SK-N-SH treated with all-trans-retinoic acid at 6 μM for 48 hours (cell line): ENCODE data around the gene SLC7A5.

Experiments
- ATAC-seq: fragments of 200-7000 bp; cut with Tn5 transposase; 3 replicates; pipeline ENCODE4 v1.9.1; 2020; ENCODE audit warnings: mild to moderate bottlenecking, moderate library complexity
- ARNTL ChIP-seq: fragments of 450-650 bp; formaldehyde crosslinking; IDR thresholded peaks from 2 replicates; pipeline ENCODE4 v1.5.0; 2020; ENCODE audit warnings: low read depth, mild to moderate bottlenecking, moderate library complexity, borderline replicate concordance
- BACH2 ChIP-seq: fragments of 250-450 bp; sonication (Bioruptor Pico); IDR thresholded peaks from 2 replicates; pipeline ENCODE4 v1.9.0; 2021; ENCODE audit warnings: mild to moderate bottlenecking, borderline replicate concordance
- CREB5 ChIP-seq: fragments of 250-450 bp; sonication (Bioruptor Pico); IDR thresholded peaks from 2 replicates; pipeline ENCODE4 v1.5.1; 2020; ENCODE audit warnings: low read depth, mild to moderate bottlenecking, moderate library complexity
- ESRRG ChIP-seq: fragments of 250-450 bp; sonication (Bioruptor Pico); IDR thresholded peaks from 2 replicates; pipeline ENCODE4 v1.6.1; 2021; ENCODE audit warnings: mild to moderate bottlenecking
- OSR1 ChIP-seq: fragments of 250-450 bp; sonication (Bioruptor Pico); IDR thresholded peaks from 2 replicates; pipeline ENCODE4 v1.8.0; 2022; ENCODE audit warnings: moderate library complexity, mild to moderate bottlenecking, inconsistent platforms
- PPARA ChIP-seq: fragments of 250-450 bp; sonication (Bioruptor Pico); IDR thresholded peaks from 2 replicates; pipeline ENCODE4 v1.5.0; 2020; ENCODE audit warnings: mild to moderate bottlenecking, borderline replicate concordance
- RARB ChIP-seq: fragments of 250-450 bp; sonication (Bioruptor Pico); IDR thresholded peaks from 2 replicates; pipeline ENCODE4 v1.8.0; 2021; ENCODE audit warnings: mild to moderate bottlenecking, moderate library complexity
- SNAI2 ChIP-seq: fragments of 250-450 bp; sonication (Bioruptor Pico); IDR thresholded peaks from 2 replicates; pipeline ENCODE4 v1.5.0; 2020; ENCODE audit warnings: mild to moderate bottlenecking, moderate library complexity
- TCF4 ChIP-seq: fragments of 250-450 bp; sonication (Bioruptor Pico); IDR thresholded peaks from 2 replicates; pipeline ENCODE4 v1.8.0; 2021; ENCODE audit warnings: mild to moderate bottlenecking, moderate library complexity, borderline replicate concordance
- TOX ChIP-seq: fragments of 250-450 bp; sonication (Bioruptor Pico); IDR thresholded peaks from 2 replicates; pipeline ENCODE4 v1.8.0; 2021; ENCODE audit warnings: mild to moderate bottlenecking, moderate library complexity, borderline replicate concordance
- TSHZ2 ChIP-seq: fragments of 250-450 bp; sonication (Bioruptor Pico); IDR thresholded peaks from 2 replicates; pipeline ENCODE4 v1.5.0; 2020; ENCODE audit warnings: mild to moderate bottlenecking, moderate library complexity
- ZC3H10 ChIP-seq: fragments of 250-450 bp; sonication (Bioruptor Pico); IDR thresholded peaks from 2 replicates; pipeline ENCODE4 v1.5.1; 2021; ENCODE audit warnings: mild to moderate bottlenecking, moderate library complexity
- ZFP30 ChIP-seq: fragments of 450-650 bp; formaldehyde crosslinking; IDR thresholded peaks from 2 replicates; pipeline ENCODE4 v1.5.0; 2022; ENCODE audit warnings: mild to moderate bottlenecking, moderate library complexity
- ZNF565 ChIP-seq: fragments of 450-650 bp; formaldehyde crosslinking; conservative IDR thresholded peaks from 2 replicates; pipeline ENCODE4 v1.5.0; 2020; ENCODE audit warnings: low read depth, mild to moderate bottlenecking, moderate library complexity
- ZNF70 ChIP-seq: fragments of 450-650 bp; formaldehyde crosslinking; IDR thresholded peaks from 2 replicates; pipeline ENCODE4 v1.5.0; 2020; ENCODE audit warnings: mild to moderate bottlenecking, moderate library complexity
- ZNF8 ChIP-seq: fragments of 450-650 bp; formaldehyde crosslinking; IDR thresholded peaks from 2 replicates; pipeline ENCODE4 v1.5.0; 2020; ENCODE audit warnings: mild to moderate bottlenecking, moderate library complexity
- TF ChIP-seq, protein P1 (sequence below): fragments of 250-450 bp; sonication (Bioruptor Pico); IDR thresholded peaks from 2 replicates; pipeline ENCODE4 v1.8.0; 2020; ENCODE audit warnings: mild to moderate bottlenecking, moderate library complexity, borderline replicate concordance
- TF ChIP-seq, protein P2 (sequence below): fragments of 250-450 bp; sonication (Bioruptor Pico); IDR thresholded peaks from 2 replicates; pipeline ENCODE4 v1.5.1; 2021; ENCODE audit warnings: mild to moderate bottlenecking, moderate library complexity

The SLC7A5 gene

GRCh38 chr16:87847785-87848675 lies 21.3 kb downstream of the SLC7A5 start:
- ATAC-seq, result no peak
- TF ChIP-seq SNAI2 (CRISPR knock-in tag), result no peak
- no peak for TF ChIP-seq ZNF70
- no peak for TF ChIP-seq ESRRG (CRISPR knock-in tag)
- no peak for TF ChIP-seq ARNTL (CRISPR knock-in tag)

- no peak for TF ChIP-seq CREB5 (CRISPR knock-in tag)
- TF ChIP-seq RARB (CRISPR knock-in tag), result no peak
- no peak for TF ChIP-seq BACH2
- no peak for TF ChIP-seq ZNF8 (CRISPR knock-in tag)
- no peak for ATAC-seq
Measured at GRCh38 chr16:87847467-87847784, 21.9 kb downstream of the SLC7A5 start.

DNA sequence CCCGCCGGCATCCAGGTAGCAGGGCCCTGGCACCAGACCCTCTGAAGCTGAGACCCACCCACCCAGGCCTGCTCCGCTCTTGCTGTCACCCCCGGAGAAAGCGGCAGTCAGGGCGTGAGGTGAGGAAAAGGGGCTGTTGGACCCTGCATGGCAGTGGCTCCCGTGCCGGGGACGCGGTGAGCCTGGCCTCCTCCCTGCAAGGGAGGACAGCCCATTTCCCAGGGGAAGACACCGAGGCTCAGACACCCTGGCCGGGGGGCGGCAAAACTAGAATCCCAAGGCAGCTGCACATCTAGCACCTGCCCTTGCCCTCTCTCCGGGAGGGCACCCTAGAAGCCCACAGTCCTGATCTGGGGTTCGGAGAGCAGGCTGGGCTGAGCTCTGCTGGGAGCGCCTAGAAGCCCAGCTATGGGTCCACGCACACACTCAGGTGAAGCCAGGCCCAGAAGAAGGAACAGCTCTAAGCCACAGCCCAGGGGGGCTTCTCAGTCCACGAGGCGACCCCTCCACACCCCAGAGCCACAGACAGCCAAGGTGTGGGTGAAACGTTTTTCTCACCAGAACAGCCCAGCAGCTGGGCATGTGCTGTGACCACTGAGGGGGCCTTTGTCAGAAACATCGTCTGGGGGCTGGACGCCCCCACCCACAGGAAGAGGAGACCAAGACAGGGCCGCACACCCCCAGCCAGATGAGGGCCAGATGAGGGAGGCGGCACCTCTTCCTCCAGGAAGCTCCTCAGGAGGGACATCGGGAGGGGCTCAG lies 22.4 kb downstream of the SLC7A5 start:
- no peak for TF ChIP-seq TOX (CRISPR knock-in tag)
- no peak for TF ChIP-seq OSR1 (CRISPR knock-in tag)
- TF ChIP-seq ESRRG (CRISPR knock-in tag), result no peak
- TF ChIP-seq ZNF565 (CRISPR knock-in tag), result no peak
- no peak for TF ChIP-seq TSHZ2 (CRISPR knock-in tag)
- TF ChIP-seq ZNF8 (CRISPR knock-in tag), result no peak
- TF ChIP-seq ARNTL (CRISPR knock-in tag), result no peak
- no peak for TF ChIP-seq SNAI2 (CRISPR knock-in tag)
- no peak for TF ChIP-seq ZFP30
- ATAC-seq, result no peak

GRCh38 chr16:87845807-87846619 lies 23.3 kb downstream of the SLC7A5 start:
- no peak for ATAC-seq
- TF ChIP-seq PPARA (CRISPR knock-in tag), result no peak
- no peak for TF ChIP-seq SNAI2 (CRISPR knock-in tag)
- no peak for TF ChIP-seq TSHZ2 (CRISPR knock-in tag)
- TF ChIP-seq, protein P1, sequence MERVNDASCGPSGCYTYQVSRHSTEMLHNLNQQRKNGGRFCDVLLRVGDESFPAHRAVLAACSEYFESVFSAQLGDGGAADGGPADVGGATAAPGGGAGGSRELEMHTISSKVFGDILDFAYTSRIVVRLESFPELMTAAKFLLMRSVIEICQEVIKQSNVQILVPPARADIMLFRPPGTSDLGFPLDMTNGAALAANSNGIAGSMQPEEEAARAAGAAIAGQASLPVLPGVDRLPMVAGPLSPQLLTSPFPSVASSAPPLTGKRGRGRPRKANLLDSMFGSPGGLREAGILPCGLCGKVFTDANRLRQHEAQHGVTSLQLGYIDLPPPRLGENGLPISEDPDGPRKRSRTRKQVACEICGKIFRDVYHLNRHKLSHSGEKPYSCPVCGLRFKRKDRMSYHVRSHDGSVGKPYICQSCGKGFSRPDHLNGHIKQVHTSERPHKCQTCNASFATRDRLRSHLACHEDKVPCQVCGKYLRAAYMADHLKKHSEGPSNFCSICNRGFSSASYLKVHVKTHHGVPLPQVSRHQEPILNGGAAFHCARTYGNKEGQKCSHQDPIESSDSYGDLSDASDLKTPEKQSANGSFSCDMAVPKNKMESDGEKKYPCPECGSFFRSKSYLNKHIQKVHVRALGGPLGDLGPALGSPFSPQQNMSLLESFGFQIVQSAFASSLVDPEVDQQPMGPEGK, result no peak
- no peak for TF ChIP-seq BACH2
- TF ChIP-seq CREB5 (CRISPR knock-in tag), result no peak
- TF ChIP-seq, protein P2, sequence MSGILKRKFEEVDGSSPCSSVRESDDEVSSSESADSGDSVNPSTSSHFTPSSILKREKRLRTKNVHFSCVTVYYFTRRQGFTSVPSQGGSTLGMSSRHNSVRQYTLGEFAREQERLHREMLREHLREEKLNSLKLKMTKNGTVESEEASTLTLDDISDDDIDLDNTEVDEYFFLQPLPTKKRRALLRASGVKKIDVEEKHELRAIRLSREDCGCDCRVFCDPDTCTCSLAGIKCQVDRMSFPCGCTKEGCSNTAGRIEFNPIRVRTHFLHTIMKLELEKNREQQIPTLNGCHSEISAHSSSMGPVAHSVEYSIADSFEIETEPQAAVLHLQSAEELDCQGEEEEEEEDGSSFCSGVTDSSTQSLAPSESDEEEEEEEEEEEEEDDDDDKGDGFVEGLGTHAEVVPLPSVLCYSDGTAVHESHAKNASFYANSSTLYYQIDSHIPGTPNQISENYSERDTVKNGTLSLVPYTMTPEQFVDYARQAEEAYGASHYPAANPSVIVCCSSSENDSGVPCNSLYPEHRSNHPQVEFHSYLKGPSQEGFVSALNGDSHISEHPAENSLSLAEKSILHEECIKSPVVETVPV (CRISPR knock-in tag), result no peak
- no peak for TF ChIP-seq ZNF70
- no peak for TF ChIP-seq RARB (CRISPR knock-in tag)
- TF ChIP-seq TCF4 (CRISPR knock-in tag), result no peak
- TF ChIP-seq ZC3H10 (CRISPR knock-in tag), result no peak
